SK-N-SH (cell line): ENCODE data around the gene IMPACT. TPM values are rescaled to one million over a fixed set of nuclear protein-coding genes. Genes with fewer than 3 reads are reported as not detected.

Source experiments
- CTCF ChIA-PET: fragments of 300-600, 350-600 bp; formaldehyde crosslinking; extraction: SDS; loops from one replicate; lab custom pipeline; 2021; lab: Yijun Ruan, JAX
- POLR2A ChIA-PET: fragments of 350-600 bp; sonication (Branson Sonifier 250); formaldehyde crosslinking; extraction: SDS; loops from one replicate; lab custom pipeline; 2020; ENCODE audit warnings: antibody characterized with exemption, inconsistent platforms; lab: Yijun Ruan, JAX
- DNase-seq: peaks from one replicate; pipeline ENCODE4 v3.0.0; 2012
- H2AFZ ChIP-seq: fragments of 200-600 bp; sonication (generic); 2 replicates; pipeline ENCODE4 v1.8.1; 2016; ENCODE audit warnings: antibody characterized with exemption, mild to moderate bottlenecking, low read depth
- H3F3A ChIP-seq: fragments of 200-600 bp; sonication (generic); replicated peaks from 2 replicates; pipeline ENCODE3; 2016; ENCODE audit warnings: antibody characterized with exemption, mild to moderate bottlenecking; ENCODE audit not compliant: insufficient read depth
- H3K27ac ChIP-seq, 2 experiments: fragments of 200-500 bp in 1 of 2; fragments of 200-600 bp in 1 of 2; sonication (Bioruptor generic) in 1 of 2; sonication (generic), shearing (Covaris generic) in 1 of 2; 2 replicates each; pipeline versions ENCODE4 v1.5.1 to v1.6.1; 2014 to 2016; ENCODE audit warnings: low read depth in 2 of 2, inconsistent platforms in 1 of 2, low read length in 1 of 2, mild to moderate bottlenecking in 1 of 2, mixed read lengths in 1 of 2
- H3K27me3 ChIP-seq: fragments of 200-600 bp; sonication (generic), shearing (Covaris generic); 2 replicates; pipeline ENCODE4 v1.6.1; 2016; ENCODE audit warnings: mixed run types; ENCODE audit not compliant: insufficient read depth
- H3K36me3 ChIP-seq, 2 experiments: fragments of 200-500 bp in 1 of 2; fragments of 200-600 bp in 1 of 2; sonication (Bioruptor generic) in 1 of 2; sonication (generic) in 1 of 2; replicated peaks in 1 of 2; 2 replicates each; pipeline versions ENCODE3 to v1.5.1; 2014 to 2016; ENCODE audit warnings: low read length in 1 of 2, mild to moderate bottlenecking in 1 of 2; ENCODE audit not compliant: insufficient read depth in 2 of 2, control insufficient read depth in 1 of 2
- H3K4me1 ChIP-seq, 2 experiments: fragments of 200-500 bp in 1 of 2; fragments of 200-600 bp in 1 of 2; sonication (Bioruptor generic) in 1 of 2; sonication (generic), shearing (Covaris generic) in 1 of 2; 2 replicates each; pipeline versions ENCODE4 v1.5.1 to v1.6.1; 2014 to 2016; ENCODE audit warnings: low read depth in 1 of 2, low read length in 1 of 2, mixed run types in 1 of 2; ENCODE audit not compliant: insufficient read depth in 2 of 2, control insufficient read depth in 1 of 2
- H3K4me2 ChIP-seq: fragments of 200-600 bp; sonication (generic), shearing (Covaris generic); 2 replicates; pipeline ENCODE4 v1.6.1; 2017; ENCODE audit warnings: mixed run types
- H3K4me3 ChIP-seq, 2 experiments: fragments of 200-500 bp in 1 of 2; fragments of 200-600 bp in 1 of 2; sonication (Bioruptor generic) in 1 of 2; sonication (generic), shearing (Covaris generic) in 1 of 2; 2 replicates each; pipeline versions ENCODE4 v1.5.1 to v1.8.1; 2014 to 2016; ENCODE audit warnings: low read depth in 2 of 2, inconsistent platforms in 1 of 2, low read length in 1 of 2, mild to moderate bottlenecking in 1 of 2, mixed read lengths in 1 of 2, moderate library complexity in 1 of 2
- H3K79me2 ChIP-seq: fragments of 200-600 bp; sonication (generic); 2 replicates; pipeline ENCODE4 v1.8.1; 2017; ENCODE audit warnings: mild to moderate bottlenecking; ENCODE audit not compliant: insufficient read depth
- H3K9ac ChIP-seq: fragments of 200-600 bp; sonication (generic); 2 replicates; pipeline ENCODE4 v1.6.1; 2017; ENCODE audit warnings: mixed run types
- H3K9me2 ChIP-seq: fragments of 200-600 bp; sonication (generic); 2 replicates; pipeline ENCODE4 v1.6.1; 2017; ENCODE audit warnings: mixed run types
- H3K9me3 ChIP-seq: fragments of 200-600 bp; sonication (generic); 2 replicates; pipeline ENCODE4 v1.6.1; 2017; ENCODE audit warnings: mixed run types, mild to moderate bottlenecking, moderate library complexity
- H4K20me1 ChIP-seq: fragments of 200-600 bp; sonication (generic); 2 replicates; pipeline ENCODE4 v1.6.1; 2017; ENCODE audit warnings: mild to moderate bottlenecking, mixed run types; ENCODE audit not compliant: insufficient read depth
- CHD2 ChIP-seq: fragments of 150-350 bp; IDR thresholded peaks from 2 replicates; pipeline ENCODE4 v1.6.1; 2018; ENCODE audit warnings: low read length; ENCODE audit not compliant: partially characterized antibody
- CTCF ChIP-seq: fragments of 200-600 bp; sonication (generic); IDR thresholded peaks from 2 replicates; pipeline ENCODE4 v1.6.1; 2017; ENCODE audit warnings: antibody characterized with exemption, mild to moderate bottlenecking, moderate library complexity
- EZH2phosphoT487 ChIP-seq: fragments of 200-600 bp; sonication (generic); IDR thresholded peaks from 2 replicates; pipeline ENCODE4 v1.6.1; 2017; ENCODE audit warnings: low read depth, mixed run types, mild to moderate bottlenecking, antibody characterized with exemption, moderate library complexity, borderline replicate concordance
- FOXJ3 ChIP-seq: sonication (generic); formaldehyde crosslinking; IDR thresholded peaks from 2 replicates; pipeline ENCODE4 v1.5.1; 2020; ENCODE audit warnings: mild to moderate bottlenecking, missing genetic modification reagents
- IRF3 ChIP-seq: fragments of 150-350 bp; IDR thresholded peaks from 2 replicates; pipeline ENCODE4 v1.6.1; 2016; ENCODE audit warnings: mild to moderate bottlenecking, low read depth, low read length
- MAX ChIP-seq: IDR thresholded peaks from 2 replicates; pipeline ENCODE4 v1.4.0; 2012; ENCODE audit warnings: low read depth
- MXI1 ChIP-seq: IDR thresholded peaks from 2 replicates; pipeline ENCODE4 v1.6.1; 2012; ENCODE audit warnings: mild to moderate bottlenecking, low read depth, low read length, improper control_type of control experiment
- PBX3 ChIP-seq: IDR thresholded peaks from 2 replicates; pipeline ENCODE4; 2012
- RAD21 ChIP-seq: IDR thresholded peaks from 2 replicates; pipeline ENCODE4 v1.6.1; 2012; ENCODE audit warnings: mild to moderate bottlenecking, low read length
- RXRA ChIP-seq: IDR thresholded peaks from 2 replicates; pipeline ENCODE4 v1.4.0; 2012; ENCODE audit warnings: low read depth, mild to moderate bottlenecking, borderline replicate concordance
- SMC3 ChIP-seq: IDR thresholded peaks from 2 replicates; pipeline ENCODE4 v1.6.1; 2012; ENCODE audit warnings: low read depth, low read length, improper control_type of control experiment
- TAF1 ChIP-seq: IDR thresholded peaks from 2 replicates; pipeline ENCODE4 v1.6.1; 2012; ENCODE audit warnings: low read depth, mild to moderate bottlenecking, low read length, moderate library complexity, borderline replicate concordance
- TCF12 ChIP-seq: IDR thresholded peaks from 2 replicates; pipeline ENCODE4 v1.4.0; 2012
- TEAD4 ChIP-seq: IDR thresholded peaks from 2 replicates; pipeline ENCODE4 v1.4.0; 2012; ENCODE audit warnings: mild to moderate bottlenecking, borderline replicate concordance; ENCODE audit not compliant: insufficient read depth
- YY1 ChIP-seq: IDR thresholded peaks from 2 replicates; pipeline ENCODE4 v1.4.0; 2012; ENCODE audit warnings: low read depth, mild to moderate bottlenecking
- WGBS: methylation state at CpG from one replicate; pipeline ENCODE4 v1.1.6; 2017; ENCODE audit warnings: low lambda C conversion rate; 5-methylcytosine and 5-hydroxymethylcytosine counted together
- polyA plus RNA-seq, 3 experiments: library from polyadenylated mRNA; depleted of rRNA; stranded (reverse); fragments of >200 nt; gene quantifications; 2 replicates each; pipeline ENCODE4 v1.2.3, GENCODE V29; 2012
- TF ChIP-seq, protein P1 (sequence below): IDR thresholded peaks from 2 replicates; pipeline ENCODE4 v1.6.1; 2012; ENCODE audit warnings: mild to moderate bottlenecking, low read depth, low read length, moderate library complexity

IMPACT gene
- polyA plus RNA-seq, 1 of the 3 experiments (the other 2 are of a cell fraction): 13.0 TPM

DNA sequence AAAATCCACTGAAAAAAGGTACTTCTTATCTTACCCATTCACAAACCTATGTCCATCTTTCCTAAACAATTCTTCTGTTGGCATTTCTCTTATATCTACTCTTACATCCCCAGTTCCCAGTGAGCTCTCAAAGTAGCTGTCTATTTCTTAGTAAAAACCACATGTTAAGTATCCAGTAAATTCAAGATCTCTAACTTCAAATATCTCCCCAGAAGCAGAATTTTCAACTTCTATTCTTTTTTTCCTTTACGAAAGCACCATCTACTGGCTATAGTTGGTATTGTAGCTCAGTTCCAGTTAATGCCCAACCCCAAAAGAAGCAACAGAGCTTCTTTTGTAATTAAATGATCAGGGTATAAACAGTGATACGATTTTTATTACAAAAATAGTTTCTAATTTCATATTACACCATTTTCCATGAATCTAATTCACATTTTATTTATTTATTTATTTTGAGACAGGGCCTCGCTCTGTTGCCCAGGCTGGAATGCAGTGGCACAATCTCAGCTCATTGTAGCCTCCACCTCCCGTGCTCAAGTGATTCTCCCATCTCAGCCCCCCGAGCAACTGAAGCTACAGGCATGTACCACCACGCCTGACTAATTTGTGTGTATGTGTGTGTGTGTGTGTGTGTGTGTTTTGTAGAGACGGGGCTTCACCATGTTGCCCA lies 62.5 kb downstream of the IMPACT start:
- Histone ChIP-seq H3K79me2 (no peaks in the 10 kb centered on the region), H3K4me2 (no peak overlapping the region), H3K27me3 (no peaks in the 10 kb centered on the region), H3K9me2 (no peaks in the 10 kb centered on the region), H2AFZ (no peak overlapping the region), H3F3A (no peaks in the 10 kb centered on the region), H3K27ac (no peak overlapping the region), H3K36me3 (no peaks in the 10 kb centered on the region), H3K4me3 (no peak overlapping the region; a peak in 1 of 4 replicates), H3K4me1 (peaks cover 0 to 10% of the 10 kb centered on the region in 2 experiments; a peak in 1 of 4 replicates), H4K20me1 (no peaks in the 10 kb centered on the region), H3K9me3 (no peaks in the 10 kb centered on the region), H3K9ac (no peak overlapping the region)
- 41% methylated on average over 7 of the region's 7 CpGs for WGBS
- TF ChIP-seq EZH2phosphoT487 (no peak), RAD21 (peak; percentile 73), CTCF (peak; percentile 82), SMC3 (peak; percentile 37), PBX3 (no peak)
- CTCF ChIA-PET: interaction anchor here (0.7 to 11.7 kb wide), 51 partner anchors 9 to 1732 kb away, joined by 3 to 171 read pairs (median 4); partner anchors contain the start of gene OSBPL1A
- peak; percentile 53 for DNase-seq
- POLR2A ChIA-PET: no interaction called here

GRCh38 chr18:24490539-24490938 lies 64.1 kb downstream of the IMPACT start:
- WGBS: 16% methylated on average over 2 of the region's 4 CpGs
- peak; percentile 12 for DNase-seq
- Histone ChIP-seq H3K9ac (no peak overlapping the region), H3F3A (no peaks in the 10 kb centered on the region), H3K9me3 (no peaks in the 10 kb centered on the region), H3K36me3 (no peaks in the 10 kb centered on the region), H3K79me2 (no peaks in the 10 kb centered on the region), H4K20me1 (no peaks in the 10 kb centered on the region), H3K4me1 (peaks cover 0 to 10% of the 10 kb centered on the region in 2 experiments; a peak in 1 of 4 replicates), H2AFZ (no peak overlapping the region; the same call in 1 of the 2 replicates), H3K27me3 (no peaks in the 10 kb centered on the region), H3K4me3 (no peak overlapping the region), H3K27ac (no peak overlapping the region), H3K4me2 (no peak overlapping the region), H3K9me2 (no peaks in the 10 kb centered on the region)
- POLR2A ChIA-PET: interaction anchor here (0.6 kb wide), 1 partner anchor 57 kb away, joined by 4 read pairs; no protein-coding TSS in a partner anchor
- CTCF ChIA-PET: interaction anchor here (2.6 to 11.7 kb wide), 6 partner anchors 13 to 315 kb away, joined by 13 to 171 read pairs (median 44); no protein-coding TSS in a partner anchor
- TF ChIP-seq MAX (no peak), IRF3 (no peak), CHD2 (no peak), TEAD4 (no peak), EZH2phosphoT487 (no peak), FOXJ3 (CRISPR knock-in tag) (no peak), RXRA (no peak), RAD21 (no peak), YY1 (no peak), TCF12 (no peak), PBX3 (no peak), MXI1 (no peak), TAF1 (no peak)
- TF ChIP-seq, protein P1, sequence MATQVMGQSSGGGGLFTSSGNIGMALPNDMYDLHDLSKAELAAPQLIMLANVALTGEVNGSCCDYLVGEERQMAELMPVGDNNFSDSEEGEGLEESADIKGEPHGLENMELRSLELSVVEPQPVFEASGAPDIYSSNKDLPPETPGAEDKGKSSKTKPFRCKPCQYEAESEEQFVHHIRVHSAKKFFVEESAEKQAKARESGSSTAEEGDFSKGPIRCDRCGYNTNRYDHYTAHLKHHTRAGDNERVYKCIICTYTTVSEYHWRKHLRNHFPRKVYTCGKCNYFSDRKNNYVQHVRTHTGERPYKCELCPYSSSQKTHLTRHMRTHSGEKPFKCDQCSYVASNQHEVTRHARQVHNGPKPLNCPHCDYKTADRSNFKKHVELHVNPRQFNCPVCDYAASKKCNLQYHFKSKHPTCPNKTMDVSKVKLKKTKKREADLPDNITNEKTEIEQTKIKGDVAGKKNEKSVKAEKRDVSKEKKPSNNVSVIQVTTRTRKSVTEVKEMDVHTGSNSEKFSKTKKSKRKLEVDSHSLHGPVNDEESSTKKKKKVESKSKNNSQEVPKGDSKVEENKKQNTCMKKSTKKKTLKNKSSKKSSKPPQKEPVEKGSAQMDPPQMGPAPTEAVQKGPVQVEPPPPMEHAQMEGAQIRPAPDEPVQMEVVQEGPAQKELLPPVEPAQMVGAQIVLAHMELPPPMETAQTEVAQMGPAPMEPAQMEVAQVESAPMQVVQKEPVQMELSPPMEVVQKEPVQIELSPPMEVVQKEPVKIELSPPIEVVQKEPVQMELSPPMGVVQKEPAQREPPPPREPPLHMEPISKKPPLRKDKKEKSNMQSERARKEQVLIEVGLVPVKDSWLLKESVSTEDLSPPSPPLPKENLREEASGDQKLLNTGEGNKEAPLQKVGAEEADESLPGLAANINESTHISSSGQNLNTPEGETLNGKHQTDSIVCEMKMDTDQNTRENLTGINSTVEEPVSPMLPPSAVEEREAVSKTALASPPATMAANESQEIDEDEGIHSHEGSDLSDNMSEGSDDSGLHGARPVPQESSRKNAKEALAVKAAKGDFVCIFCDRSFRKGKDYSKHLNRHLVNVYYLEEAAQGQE: no peak
